PC-3 (cell line): ENCODE results near the gene KCNJ10. TPM values are rescaled to one million over a fixed set of nuclear protein-coding genes. Genes with fewer than 3 reads are reported as not detected.

ENCODE experiments used
- ATAC-seq: fragments of 200-7000 bp; cut with Tn5 transposase; 2 replicates; pipeline ENCODE4 v1.9.1; 2020; ENCODE audit warnings: mild to moderate bottlenecking, moderate library complexity
- BruUV-seq: library from RNA; stranded (reverse); fragments of 400-500 nt; replicated peaks from 2 replicates; lab custom pipeline; 2021; lab: Mats Ljungman, UMichigan
- CTCF ChIA-PET: fragments of 300-600 bp; sonication (Branson Sonifier 250); formaldehyde crosslinking; loops from one replicate; lab custom pipeline; 2022; ENCODE audit warnings: antibody characterized with exemption; lab: Charles Lee
- POLR2A ChIA-PET: fragments of 300-600 bp; sonication (Branson Sonifier 250); formaldehyde crosslinking; loops from one replicate; lab custom pipeline; 2022; ENCODE audit warnings: antibody characterized with exemption; ENCODE audit not compliant: unreplicated experiment; lab: Charles Lee
- DNase-seq: peaks from one replicate; pipeline ENCODE4 v3.0.0-alpha.2; 2015
- H2AFZ ChIP-seq: fragments of 300-600 bp; sonication (generic); 2 replicates; pipeline ENCODE4 v1.6.0; 2016; ENCODE audit warnings: antibody characterized with exemption, low read length
- H3F3A ChIP-seq: fragments of 300-600 bp; sonication (generic); one replicate; pipeline ENCODE4 v1.6.0; 2017; ENCODE audit warnings: antibody characterized with exemption, low read length, control low read depth, mild to moderate bottlenecking; ENCODE audit not compliant: unreplicated experiment
- H3K27ac ChIP-seq: fragments of 300-600 bp; sonication (generic); 2 replicates; pipeline ENCODE4 v1.5.1; 2016; ENCODE audit warnings: mild to moderate bottlenecking, low read length
- H3K27me3 ChIP-seq: fragments of 300-600 bp; sonication (generic); 2 replicates; pipeline ENCODE4 v1.6.1; 2016; ENCODE audit warnings: low read length, mixed read lengths
- H3K36me3 ChIP-seq: fragments of 300-600 bp; sonication (generic); 2 replicates; pipeline ENCODE4 v1.6.1; 2016; ENCODE audit warnings: low read depth, mixed run types, low read length, mixed read lengths
- H3K4me1 ChIP-seq: fragments of 300-600 bp; sonication (generic); 2 replicates; pipeline ENCODE4 v1.5.1; 2016; ENCODE audit warnings: low read length; ENCODE audit not compliant: insufficient read depth
- H3K4me2 ChIP-seq: fragments of 300-600 bp; sonication (generic); 2 replicates; pipeline ENCODE4 v1.6.0; 2016; ENCODE audit warnings: low read length
- H3K4me3 ChIP-seq: fragments of 300-600 bp; sonication (generic); 2 replicates; pipeline ENCODE4 v1.5.1; 2016; ENCODE audit warnings: mild to moderate bottlenecking, low read length, mixed read lengths
- H3K79me2 ChIP-seq: fragments of 300-600 bp; sonication (generic); 2 replicates; pipeline ENCODE4 v1.6.1; 2017; ENCODE audit warnings: low read length, mixed read lengths
- H3K9ac ChIP-seq: fragments of 300-600 bp; sonication (generic); 2 replicates; pipeline ENCODE4 v1.6.0; 2016; ENCODE audit warnings: mild to moderate bottlenecking, low read length
- H3K9me2 ChIP-seq: fragments of 300-600 bp; sonication (generic); replicated peaks from 2 replicates; pipeline ENCODE4 v1.6.1; 2016; ENCODE audit warnings: mixed run types, low read length, mixed read lengths
- H3K9me3 ChIP-seq: fragments of 300-600 bp; sonication (generic); 2 replicates; pipeline ENCODE4 v1.6.1; 2016; ENCODE audit warnings: low read length, mixed read lengths
- H4K20me1 ChIP-seq: fragments of 300-600 bp; sonication (generic); 2 replicates; pipeline ENCODE4 v1.6.1; 2016; ENCODE audit warnings: low read length, mixed read lengths
- CTCF ChIP-seq: fragments of 300-600 bp; sonication (generic); conservative IDR thresholded peaks from 2 replicates; pipeline ENCODE4 v1.5.1; 2017; ENCODE audit warnings: antibody characterized with exemption, low read depth, mild to moderate bottlenecking, low read length
- EZH2 ChIP-seq: fragments of 300-600 bp; sonication (generic); IDR thresholded peaks from one replicate; pipeline ENCODE4 v1.6.1; 2017; ENCODE audit warnings: antibody characterized with exemption, mild to moderate bottlenecking, low read length; ENCODE audit not compliant: unreplicated experiment
- EZH2phosphoT487 ChIP-seq: fragments of 300-600 bp; sonication (generic); IDR thresholded peaks from 2 replicates; pipeline ENCODE4 v1.6.1; 2018; ENCODE audit warnings: mild to moderate bottlenecking, antibody characterized with exemption, low read length, borderline replicate concordance
- intact Hi-C: fragments of 100-400 bp; cut with micrococcal nuclease; formaldehyde crosslinking; loops from 2 replicates; pipeline ENCODE4 v1.9.0; 2023
- total RNA-seq: library from RNA; depleted of rRNA; stranded (reverse); fragments of >200 nt; gene quantifications from 2 replicates; pipeline ENCODE4 v1.2.3, GENCODE V29; 2014

Gene KCNJ10
- total RNA-seq, 1 experiment from 2014 or later: 0.15 TPM

GRCh38 chr1:159965263-159965662, 104.7 kb downstream of the KCNJ10 start:
- H3K4me1 ChIP-seq: peaks cover 13% of the 10 kb centered on the region; the same call in 1 of the 2 replicates
- DNase-seq (no peak), ATAC-seq (no peak)
- H3K27ac ChIP-seq: no peak overlapping the region
- no peaks in the 10 kb centered on the region for H3K79me2 ChIP-seq
- POLR2A ChIA-PET: no interaction called here
- H2AFZ ChIP-seq: no peak overlapping the region
- intact Hi-C loops: no loop called here
- no peaks in the 10 kb centered on the region for H3K9me2 ChIP-seq
- no TSS peak for BruUV-seq
- CTCF ChIA-PET: no interaction called here
- TF ChIP-seq EZH2phosphoT487 (no peak), CTCF (no peak), EZH2 (no peak)
- no peak overlapping the region for H3K4me3 ChIP-seq
- H3K9ac ChIP-seq: no peak overlapping the region
- H3K36me3 ChIP-seq: no peaks in the 10 kb centered on the region
- no peaks in the 10 kb centered on the region for H3K9me3 ChIP-seq
- H3F3A ChIP-seq: no peaks in the 10 kb centered on the region
- no peaks in the 10 kb centered on the region for H3K27me3 ChIP-seq
- H3K4me2 ChIP-seq: no peak overlapping the region
- H4K20me1 ChIP-seq: no peaks in the 10 kb centered on the region

GRCh38 chr1:159964144-159964543, 105.8 kb downstream of the KCNJ10 start:
- TF ChIP-seq CTCF (no peak), EZH2 (no peak), EZH2phosphoT487 (no peak)
- H3K4me3 ChIP-seq: no peak overlapping the region
- DNase-seq (no peak), ATAC-seq (no peak)
- POLR2A ChIA-PET: no interaction called here
- no peaks in the 10 kb centered on the region for H3K27me3 ChIP-seq
- no peaks in the 10 kb centered on the region for H3K9me2 ChIP-seq
- no peak overlapping the region for H2AFZ ChIP-seq
- BruUV-seq: no TSS peak
- peaks cover 20% of the 10 kb centered on the region for H3K4me1 ChIP-seq
- no peak overlapping the region for H3K9ac ChIP-seq
- no peaks in the 10 kb centered on the region for H4K20me1 ChIP-seq
- intact Hi-C loops: no loop called here
- CTCF ChIA-PET: no interaction called here
- H3K36me3 ChIP-seq: no peaks in the 10 kb centered on the region
- no peak overlapping the region for H3K27ac ChIP-seq
- no peaks in the 10 kb centered on the region for H3K9me3 ChIP-seq
- no peaks in the 10 kb centered on the region for H3F3A ChIP-seq
- H3K4me2 ChIP-seq: no peak overlapping the region
- H3K79me2 ChIP-seq: no peaks in the 10 kb centered on the region

GRCh38 chr1:159962176-159962575, 107.8 kb downstream of the KCNJ10 start:
- no peaks in the 10 kb centered on the region for H3K27me3 ChIP-seq
- H3K4me2 ChIP-seq: no peak overlapping the region
- H3K9ac ChIP-seq: no peak overlapping the region
- TF ChIP-seq CTCF (no peak), EZH2phosphoT487 (no peak), EZH2 (no peak)
- no peak overlapping the region for H3K4me3 ChIP-seq
- no peak for ATAC-seq
- H3K4me1 ChIP-seq: peaks cover 23% of the 10 kb centered on the region
- H3K79me2 ChIP-seq: no peaks in the 10 kb centered on the region
- BruUV-seq: no TSS peak
- H3K27ac ChIP-seq: no peak overlapping the region
- no peak for DNase-seq
- H3K9me2 ChIP-seq: no peaks in the 10 kb centered on the region
- POLR2A ChIA-PET: no interaction called here
- H3K9me3 ChIP-seq: no peaks in the 10 kb centered on the region
- H4K20me1 ChIP-seq: no peaks in the 10 kb centered on the region
- intact Hi-C loops: no loop called here
- CTCF ChIA-PET: no interaction called here
- no peaks in the 10 kb centered on the region for H3K36me3 ChIP-seq
- H3F3A ChIP-seq: no peaks in the 10 kb centered on the region
- no peak overlapping the region for H2AFZ ChIP-seq
